Measurements from ENCODE around the gene MAP7.

DNA sequence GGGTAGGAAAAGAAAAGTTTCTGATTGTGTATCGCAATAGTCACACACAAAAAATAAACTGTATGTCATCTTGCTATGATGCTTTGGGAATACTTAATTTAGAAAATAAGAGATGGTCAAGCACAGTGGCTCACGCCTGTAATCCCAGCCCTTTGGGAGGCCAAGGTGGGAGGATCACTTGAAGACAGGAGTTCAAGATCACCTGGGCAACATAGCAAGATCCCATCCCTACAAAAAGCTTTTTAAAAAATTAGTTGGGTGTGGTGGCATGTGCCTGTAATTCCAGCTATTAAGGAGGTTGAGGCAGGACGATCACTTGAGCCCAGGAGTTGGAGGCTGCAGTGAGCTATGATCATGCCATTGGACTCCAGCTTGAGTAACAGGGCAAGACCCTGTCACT is 27.6 kb downstream of the MAP7 start:
- TF ChIP-seq, protein P1, sequence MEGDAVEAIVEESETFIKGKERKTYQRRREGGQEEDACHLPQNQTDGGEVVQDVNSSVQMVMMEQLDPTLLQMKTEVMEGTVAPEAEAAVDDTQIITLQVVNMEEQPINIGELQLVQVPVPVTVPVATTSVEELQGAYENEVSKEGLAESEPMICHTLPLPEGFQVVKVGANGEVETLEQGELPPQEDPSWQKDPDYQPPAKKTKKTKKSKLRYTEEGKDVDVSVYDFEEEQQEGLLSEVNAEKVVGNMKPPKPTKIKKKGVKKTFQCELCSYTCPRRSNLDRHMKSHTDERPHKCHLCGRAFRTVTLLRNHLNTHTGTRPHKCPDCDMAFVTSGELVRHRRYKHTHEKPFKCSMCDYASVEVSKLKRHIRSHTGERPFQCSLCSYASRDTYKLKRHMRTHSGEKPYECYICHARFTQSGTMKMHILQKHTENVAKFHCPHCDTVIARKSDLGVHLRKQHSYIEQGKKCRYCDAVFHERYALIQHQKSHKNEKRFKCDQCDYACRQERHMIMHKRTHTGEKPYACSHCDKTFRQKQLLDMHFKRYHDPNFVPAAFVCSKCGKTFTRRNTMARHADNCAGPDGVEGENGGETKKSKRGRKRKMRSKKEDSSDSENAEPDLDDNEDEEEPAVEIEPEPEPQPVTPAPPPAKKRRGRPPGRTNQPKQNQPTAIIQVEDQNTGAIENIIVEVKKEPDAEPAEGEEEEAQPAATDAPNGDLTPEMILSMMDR (IDR thresholded peaks at IDR 0.05): no peak
- no peak for TF ChIP-seq POLR2A (IDR thresholded peaks at IDR 0.05)

Data from esophagus squamous epithelium (tissue), 4 donors.